ENCODE data around the gene SLC39A3.

The SLC39A3 gene

DNA sequence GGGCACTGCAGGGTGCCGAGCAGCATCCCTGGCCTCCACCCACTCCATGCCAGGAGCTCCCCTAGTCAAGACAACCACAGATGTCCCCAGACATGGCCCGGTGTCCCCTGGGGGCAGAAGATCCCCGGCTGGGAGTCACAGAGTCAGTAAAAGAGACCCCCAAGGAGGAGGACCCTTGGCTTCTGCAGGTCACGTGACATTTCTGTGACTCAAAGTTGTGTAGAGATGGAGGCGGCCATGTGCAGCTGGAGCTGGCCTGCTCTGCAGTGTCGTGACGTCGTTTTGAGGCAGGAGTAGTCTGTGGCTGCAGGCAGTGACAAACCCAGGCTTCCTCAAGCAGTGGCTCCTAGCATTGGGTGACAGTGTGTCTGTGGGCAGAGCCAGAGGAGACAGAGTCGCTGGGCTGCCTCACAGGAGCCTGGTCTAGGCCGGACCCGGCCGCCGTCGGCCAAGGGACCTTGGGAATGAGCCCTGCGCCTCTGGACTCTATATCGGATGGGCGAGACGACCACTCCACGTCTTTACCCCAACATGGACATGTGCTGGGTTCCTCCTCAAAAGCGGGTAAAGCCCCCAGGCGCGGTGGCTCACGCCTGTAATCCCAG, 10.9 kb downstream of the SLC39A3 start:
- DNase-seq: no peak
- in situ Hi-C loops (cut with HindIII; ENCODE audit: low pct_ligation_motif_present, low pct_unique_long_range_greater_than_20kb, low sequenced_read_pairs): no loop called here

DNA sequence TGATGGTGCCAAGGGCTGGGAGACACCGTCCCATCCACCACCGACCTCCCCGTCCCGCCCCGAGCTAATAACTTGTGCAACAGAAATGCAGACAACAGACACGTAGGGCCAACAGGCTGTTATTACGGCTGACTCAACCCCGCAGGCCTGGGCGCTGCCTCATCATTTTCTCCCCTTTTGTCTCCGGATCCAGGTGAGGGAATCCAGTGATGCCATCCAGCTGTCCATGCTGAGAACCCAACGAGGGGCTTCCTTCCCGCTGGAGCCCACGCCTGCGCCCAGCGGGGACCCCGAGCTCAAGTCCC, 12.2 kb downstream of the SLC39A3 start:
- in situ Hi-C loops (cut with HindIII; ENCODE audit: low pct_ligation_motif_present, low pct_unique_long_range_greater_than_20kb, low sequenced_read_pairs): no loop called here
- no peak for DNase-seq

DNA sequence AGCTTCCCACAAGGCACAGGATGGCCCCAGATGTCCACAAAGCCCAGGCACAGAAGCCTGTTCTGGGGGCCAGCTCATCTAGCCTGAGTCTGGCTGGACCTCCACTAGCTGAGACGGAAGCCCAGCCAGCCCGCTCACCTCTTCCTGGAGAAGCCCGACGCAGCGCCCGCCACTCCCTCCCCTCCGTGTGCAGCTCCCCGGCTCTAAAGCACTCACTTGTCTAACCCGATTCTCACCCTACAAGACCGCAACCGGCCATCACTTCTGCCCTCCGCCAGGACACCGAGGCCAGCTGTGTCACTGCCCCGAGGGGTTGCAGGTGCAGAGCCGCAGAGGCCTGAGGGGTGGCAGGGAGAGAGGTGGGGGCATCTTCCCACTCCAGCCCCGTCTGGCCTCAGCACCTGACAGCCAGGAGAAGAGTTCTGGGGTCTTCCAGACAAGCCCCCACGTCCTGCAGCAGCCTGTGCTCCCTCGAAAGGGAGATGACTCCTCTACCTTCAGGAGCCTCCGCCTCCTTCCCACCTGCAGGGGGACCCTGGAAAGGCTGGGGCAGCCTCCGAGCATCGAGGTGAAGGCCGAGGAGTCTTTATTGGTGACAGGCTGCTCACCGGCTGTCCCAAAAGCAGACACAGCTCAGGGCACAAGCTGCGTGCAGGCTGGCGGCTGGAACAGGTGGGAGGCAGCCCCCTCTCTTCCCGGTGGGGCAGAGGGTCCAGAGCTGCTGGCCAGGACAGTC, 12.7 kb downstream of the SLC39A3 start:
- in situ Hi-C loops (cut with HindIII; ENCODE audit: low pct_ligation_motif_present, low pct_unique_long_range_greater_than_20kb, low sequenced_read_pairs): no loop called here
- no peak for DNase-seq

DNA sequence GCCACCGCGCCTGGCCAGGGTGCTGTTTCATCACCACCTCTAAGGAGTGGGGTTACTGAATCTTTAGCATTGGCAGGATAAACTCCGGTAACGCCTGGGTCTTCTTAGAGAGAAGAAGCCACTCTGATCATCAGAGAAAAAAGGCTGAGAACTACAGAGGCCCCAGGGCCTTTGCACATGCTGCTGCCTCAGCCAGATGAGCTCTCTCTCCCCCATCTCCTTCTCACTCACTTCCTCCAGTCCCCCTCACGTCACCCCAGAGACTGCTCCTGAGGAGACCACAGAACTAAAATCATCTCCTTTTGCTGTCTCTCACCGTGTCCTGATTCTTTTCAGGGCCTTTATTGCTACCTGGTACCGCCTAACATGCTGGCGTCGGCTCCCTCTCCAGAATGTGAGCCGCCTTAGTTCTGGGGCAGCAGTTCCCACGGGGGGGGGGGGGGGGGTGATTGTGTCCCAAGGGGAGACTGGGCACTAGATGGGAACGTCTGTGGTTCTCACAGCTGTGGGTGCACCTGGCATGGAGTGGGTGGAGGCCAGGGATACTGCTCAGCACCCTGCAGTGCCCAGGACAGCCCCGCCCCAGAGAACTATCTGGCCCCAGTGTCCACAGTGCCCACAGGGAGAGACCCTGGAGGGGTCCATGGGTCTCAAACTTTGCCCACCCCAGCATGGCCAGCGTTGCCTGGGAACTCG, 13.5 kb downstream of the SLC39A3 start:
- no peak for DNase-seq
- in situ Hi-C loops (cut with HindIII; ENCODE audit: low pct_ligation_motif_present, low pct_unique_long_range_greater_than_20kb, low sequenced_read_pairs): no loop called here

DNA sequence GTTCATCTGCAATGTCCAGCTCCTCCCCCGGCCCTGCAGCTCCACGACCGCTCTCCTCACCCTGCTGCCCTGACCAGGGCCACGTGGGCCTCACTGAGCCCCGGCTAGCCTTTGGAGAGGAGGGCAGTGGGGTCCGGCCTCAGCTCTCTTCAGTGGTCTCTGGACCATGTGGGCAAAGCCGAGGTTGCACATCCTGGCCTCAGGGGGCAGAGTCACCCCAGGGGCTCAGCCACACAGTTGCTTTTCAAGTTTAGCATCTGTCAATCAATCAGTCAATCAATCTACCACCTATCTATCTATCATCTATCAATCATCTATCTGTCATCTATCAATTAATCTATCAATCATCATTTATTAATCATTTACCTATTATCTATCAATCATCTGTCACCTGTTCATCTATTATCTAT, 15.7 kb downstream of the SLC39A3 start:
- in situ Hi-C loops (cut with HindIII; ENCODE audit: low pct_ligation_motif_present, low pct_unique_long_range_greater_than_20kb, low sequenced_read_pairs): no loop called here
- DNase-seq: no peak

DNA sequence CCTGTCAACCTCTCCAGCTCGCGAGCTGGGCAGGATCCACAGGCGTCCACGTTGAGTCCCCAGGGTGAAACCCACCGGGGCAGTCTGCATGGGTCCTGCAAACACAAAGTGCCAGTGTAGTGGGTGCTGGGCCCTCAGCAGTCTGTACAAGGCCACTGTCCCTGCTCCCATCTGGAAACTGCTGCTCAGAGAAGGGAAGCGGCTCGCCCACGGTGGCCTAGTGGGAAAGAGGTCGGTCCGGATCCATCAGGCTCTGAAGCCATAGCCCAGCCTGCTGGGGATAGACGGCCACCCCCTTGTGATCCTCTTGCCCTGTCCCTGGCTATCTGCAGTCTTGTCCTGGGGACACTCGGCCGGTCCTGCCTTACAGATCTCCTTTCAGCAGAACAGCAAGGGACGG, 16.1 kb downstream of the SLC39A3 start:
- DNase-seq: no peak
- in situ Hi-C loops (cut with HindIII; ENCODE audit: low pct_ligation_motif_present, low pct_unique_long_range_greater_than_20kb, low sequenced_read_pairs): no loop called here

DNA sequence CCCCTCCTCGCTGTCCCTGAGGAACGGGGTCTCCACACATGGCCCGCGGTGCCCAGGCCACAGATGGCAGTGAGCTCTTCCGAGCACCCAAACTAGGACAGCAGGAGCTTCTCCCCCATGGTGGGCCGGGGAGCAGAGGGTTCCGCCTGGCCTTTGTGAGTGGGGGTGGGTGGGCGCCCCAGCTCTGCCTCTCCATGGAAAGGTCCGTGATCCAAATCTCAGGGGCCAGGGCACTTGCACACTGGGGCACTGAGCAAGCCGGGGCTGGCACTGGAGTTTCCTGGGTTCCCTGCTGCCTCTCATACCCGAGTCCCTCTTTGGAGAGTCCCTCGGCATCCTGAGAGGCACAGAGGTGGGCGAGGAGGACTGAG, 16.5 kb downstream of the SLC39A3 start:
- in situ Hi-C loops (cut with HindIII; ENCODE audit: low pct_ligation_motif_present, low pct_unique_long_range_greater_than_20kb, low sequenced_read_pairs): no loop called here
- no peak for DNase-seq

DNA sequence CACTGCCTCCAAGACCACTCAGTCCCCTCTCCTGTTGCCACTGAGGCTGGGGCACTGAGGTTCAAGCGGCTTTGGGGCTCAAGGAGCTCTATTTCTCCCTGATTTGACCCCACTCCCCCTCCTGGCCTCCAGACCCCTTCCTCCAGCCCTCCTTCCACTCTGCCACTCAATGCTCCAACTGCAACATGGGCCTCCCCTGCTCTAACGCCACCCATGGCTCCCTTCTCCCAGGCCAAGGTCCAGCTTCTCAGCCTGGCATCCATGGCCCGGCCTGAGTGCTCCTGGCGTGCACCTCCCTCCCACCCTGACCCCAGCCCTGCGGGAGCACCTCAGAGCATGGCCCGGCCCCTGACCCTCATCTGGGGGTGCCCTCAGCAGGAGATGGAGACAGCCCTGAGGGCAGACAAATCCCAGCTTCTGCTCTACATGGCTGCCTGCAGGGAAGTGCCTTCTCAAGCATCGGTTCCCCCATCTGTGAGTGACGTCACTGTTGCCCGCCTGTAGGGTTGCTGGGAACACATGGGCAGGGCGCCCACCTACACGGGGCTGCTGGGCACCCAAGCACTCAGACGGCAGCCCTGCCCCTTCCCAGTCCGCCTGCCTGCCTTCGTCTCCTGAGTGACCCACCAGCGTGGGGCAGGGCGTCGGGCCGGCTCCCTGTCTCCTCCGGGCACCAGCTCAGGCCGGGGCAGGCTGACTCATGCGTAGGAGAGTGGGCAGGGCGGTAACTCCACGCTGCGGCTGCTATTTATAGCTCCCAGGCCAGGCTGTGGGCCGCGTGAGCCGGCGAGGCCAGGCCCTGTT, 17.1 kb downstream of the SLC39A3 start:
- in situ Hi-C loops (cut with HindIII; ENCODE audit: low pct_ligation_motif_present, low pct_unique_long_range_greater_than_20kb, low sequenced_read_pairs): no loop called here
- DNase-seq: peak; percentile 59

DNA sequence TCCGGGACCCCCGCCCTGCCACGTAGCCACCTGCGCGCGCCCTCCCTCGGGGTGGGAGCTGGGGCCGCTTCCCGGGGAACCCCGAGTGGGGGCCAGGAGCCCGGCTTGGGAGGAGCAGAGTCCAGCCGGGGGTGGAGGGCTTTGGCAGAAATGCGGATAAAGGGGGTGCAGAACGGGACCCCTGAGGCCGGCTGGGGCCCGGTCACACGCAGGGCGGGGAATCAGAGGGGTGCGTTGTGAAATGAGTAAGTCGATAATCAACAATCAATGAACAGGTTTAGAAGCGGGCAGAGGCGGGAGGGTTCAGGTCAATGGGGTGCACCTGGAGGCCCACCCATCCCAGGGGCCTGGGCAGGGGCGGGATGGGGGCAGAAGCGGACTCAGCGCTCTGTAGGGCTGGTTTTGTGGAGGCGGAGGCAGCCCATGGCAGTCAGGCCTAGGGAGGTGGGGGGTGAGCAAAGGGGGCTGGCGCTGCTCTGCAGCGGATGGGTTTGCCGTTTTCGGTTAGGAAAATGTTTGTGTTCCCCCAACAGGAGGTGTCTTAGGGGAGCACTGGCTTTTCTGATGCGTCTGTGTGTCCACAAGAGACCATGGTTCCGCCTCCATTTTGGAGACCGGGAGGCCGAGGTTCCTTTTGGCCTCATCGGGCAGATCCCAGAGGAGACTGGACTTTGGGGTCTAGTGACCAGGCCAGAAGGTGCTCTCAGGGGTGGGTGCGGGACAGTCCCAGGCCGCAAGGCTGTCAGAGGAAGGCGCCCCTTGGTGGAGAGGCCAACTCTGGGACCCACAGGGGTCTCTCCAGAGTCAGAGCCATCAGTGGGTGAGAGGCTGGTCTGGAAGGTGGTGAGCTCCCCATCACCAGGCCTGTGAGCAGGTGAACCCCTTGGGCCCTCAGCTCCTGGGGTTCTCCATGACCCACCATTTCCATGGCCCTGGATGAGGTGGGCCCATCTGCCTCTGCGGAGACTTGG, 18.0 kb downstream of the SLC39A3 start:
- in situ Hi-C loops (cut with HindIII; ENCODE audit: low pct_ligation_motif_present, low pct_unique_long_range_greater_than_20kb, low sequenced_read_pairs): no loop called here

DNA sequence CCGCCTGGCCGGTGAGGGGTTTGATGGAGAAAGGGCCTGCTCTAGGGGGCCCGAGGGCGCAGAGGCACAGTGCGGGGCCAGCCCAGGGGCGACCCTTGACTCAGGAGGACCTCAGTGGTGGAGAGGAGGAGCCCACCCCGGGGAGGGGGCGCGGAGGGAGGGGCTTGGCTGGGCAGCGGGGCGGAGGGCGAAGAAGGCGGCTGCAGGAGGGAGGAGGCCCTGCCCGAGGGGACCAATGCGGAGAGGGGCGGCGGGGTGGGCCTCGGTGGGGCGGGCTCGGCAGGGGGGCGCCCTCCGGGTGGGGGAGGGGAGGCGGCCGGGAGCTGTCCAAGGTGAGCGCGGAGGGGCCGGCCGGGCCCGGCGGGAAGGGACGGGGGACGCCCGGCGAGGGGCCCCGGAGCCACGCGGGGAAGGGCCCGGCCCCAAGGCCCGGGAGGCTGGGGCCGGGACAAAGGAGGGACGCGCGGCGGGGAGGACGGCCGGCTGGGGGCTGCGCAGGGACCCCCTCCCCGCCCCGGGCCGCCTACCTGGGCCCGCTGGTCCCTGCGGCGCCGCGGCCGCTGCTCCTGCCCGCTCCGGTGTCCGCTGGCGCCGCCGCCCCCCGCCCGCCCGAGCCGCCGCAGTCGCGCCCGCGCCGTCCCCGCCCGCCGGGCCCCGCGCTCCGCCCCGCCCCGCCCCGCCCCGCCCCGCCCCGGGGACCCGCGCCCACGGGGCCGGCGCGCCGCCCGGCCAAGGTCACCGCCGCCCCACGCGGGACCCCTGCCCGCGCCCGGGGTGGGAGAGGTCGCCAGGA, 18.8 kb downstream of the SLC39A3 start, which contains the start of gene DIRAS1:
Gene DIRAS1 (minus strand): TSS at position 596 of the 793 bp plus-strand sequence. CDS start 3,566 bp downstream, outside the sequence.
- in situ Hi-C loops (cut with HindIII; ENCODE audit: low pct_ligation_motif_present, low pct_unique_long_range_greater_than_20kb, low sequenced_read_pairs): no loop called here
- DNase-seq: no peak

More for the DNA sequence above, 18.0 kb downstream of the SLC39A3 start:
- DNase-seq: no peak

DNA sequence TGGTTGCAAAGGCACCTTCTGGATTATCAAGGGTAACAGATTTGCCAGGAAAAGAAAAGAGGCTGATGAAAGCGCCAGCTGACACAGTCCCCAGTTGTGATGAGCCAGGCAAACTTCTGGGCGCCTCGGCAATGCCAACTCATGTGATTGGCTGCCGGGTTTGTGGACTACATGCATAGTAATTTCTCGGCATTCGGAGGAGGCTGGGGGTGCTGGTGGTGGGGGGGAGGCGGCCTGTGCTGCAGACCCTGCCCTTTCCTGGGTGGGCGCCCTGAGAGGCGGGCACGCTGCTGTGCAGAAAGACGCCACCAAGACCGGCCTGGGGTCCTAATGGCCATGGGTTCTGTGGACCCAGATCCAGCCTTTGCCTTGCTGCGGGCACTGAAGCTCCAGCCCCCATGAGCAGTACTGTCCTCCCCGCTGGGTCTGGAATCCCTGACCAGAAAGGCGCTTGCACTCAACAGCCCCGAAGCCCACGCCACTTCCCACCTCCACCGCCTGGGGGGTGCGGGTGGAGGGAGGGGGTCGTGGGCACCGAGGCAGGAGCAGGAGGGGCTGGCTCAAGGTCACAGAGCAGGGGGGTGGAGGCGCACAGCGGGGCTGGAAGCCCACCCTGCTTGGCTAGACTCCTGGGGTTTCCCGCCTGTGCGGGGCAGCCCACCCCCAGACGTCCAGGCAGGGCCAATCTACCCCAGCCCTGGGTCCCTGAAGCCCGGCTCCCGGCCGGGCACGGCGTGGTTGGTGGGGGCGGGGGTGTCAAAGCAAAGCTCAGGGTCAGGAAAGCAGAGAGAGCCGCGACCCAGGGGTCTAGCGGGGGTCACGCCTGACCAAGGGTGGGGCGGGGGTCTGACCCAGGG, 19.7 kb downstream of the SLC39A3 start:
- no peak for DNase-seq
- in situ Hi-C loops (cut with HindIII; ENCODE audit: low pct_ligation_motif_present, low pct_unique_long_range_greater_than_20kb, low sequenced_read_pairs): no loop called here

DNA sequence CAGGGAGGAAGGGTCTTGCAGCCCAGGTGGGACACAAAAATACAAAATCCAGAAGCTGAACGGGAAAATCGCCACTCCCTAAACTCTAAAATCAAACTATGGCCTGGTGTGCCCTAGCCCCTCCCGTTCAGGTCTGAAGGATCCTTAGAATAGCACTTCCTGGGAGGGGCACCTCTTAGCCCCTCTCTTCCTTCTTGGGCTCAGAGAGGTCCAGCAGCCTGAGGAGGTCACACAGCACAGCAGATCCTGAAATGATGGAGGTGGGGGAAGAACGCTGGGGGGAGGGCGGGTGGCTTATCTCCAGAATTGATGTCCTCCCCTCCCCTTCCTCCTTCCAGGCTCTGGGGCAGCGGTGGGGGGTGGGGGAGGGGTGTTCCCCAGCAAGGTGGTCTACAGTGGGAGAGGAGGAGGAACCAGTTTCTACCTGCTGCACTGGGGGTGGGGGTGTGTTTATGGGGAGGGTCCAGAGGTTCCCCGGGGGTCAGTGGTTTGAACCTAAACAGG, 20.5 kb downstream of the SLC39A3 start:
- in situ Hi-C loops (cut with HindIII; ENCODE audit: low pct_ligation_motif_present, low pct_unique_long_range_greater_than_20kb, low sequenced_read_pairs): no loop called here
- no peak for DNase-seq

DNA sequence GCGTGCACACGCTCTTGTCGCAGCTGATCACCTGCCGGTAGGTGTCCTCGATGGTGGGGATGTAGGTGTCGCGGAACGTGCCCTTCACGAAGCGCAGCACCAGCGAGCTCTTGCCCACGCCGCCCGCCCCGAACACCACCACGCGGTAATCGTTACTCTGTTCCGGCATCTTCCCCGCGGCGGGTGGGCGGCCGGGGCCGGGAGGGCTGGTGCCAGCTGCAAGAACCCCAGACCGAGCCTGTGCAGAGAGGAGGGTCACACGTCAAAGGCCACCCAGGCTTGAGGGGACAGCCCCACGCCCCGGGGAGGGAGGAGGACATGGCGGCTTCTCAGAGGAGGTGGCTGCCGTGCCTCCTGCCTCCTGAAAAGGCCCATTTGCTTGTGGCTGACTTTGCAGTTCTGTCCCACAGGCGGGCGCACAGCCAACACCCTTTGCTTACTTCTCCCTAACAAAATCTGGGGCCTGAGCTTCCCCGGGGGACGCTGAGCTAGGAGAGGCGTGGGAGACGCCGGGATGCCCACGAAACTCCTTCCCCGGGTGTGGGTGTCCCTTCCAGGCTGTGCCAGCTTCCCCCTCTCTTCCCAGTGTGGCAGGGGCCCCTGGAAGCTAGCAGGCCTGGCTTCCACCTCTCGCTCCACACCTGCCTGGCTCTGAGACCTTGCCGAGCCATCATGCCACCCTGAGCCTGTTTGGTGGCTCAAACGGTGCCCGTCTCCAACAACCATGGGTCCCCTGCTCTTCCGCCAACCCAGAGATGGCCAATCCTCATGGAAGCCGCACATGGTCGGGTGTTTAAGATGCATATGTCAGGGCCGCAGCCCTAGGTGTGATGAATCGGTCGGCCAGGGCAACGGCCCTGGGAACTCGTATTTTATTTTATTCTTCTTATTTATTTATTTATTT, 21.9 kb downstream of the SLC39A3 start:
- no peak for DNase-seq
- in situ Hi-C loops (cut with HindIII; ENCODE audit: low pct_ligation_motif_present, low pct_unique_long_range_greater_than_20kb, low sequenced_read_pairs): no loop called here

DNA sequence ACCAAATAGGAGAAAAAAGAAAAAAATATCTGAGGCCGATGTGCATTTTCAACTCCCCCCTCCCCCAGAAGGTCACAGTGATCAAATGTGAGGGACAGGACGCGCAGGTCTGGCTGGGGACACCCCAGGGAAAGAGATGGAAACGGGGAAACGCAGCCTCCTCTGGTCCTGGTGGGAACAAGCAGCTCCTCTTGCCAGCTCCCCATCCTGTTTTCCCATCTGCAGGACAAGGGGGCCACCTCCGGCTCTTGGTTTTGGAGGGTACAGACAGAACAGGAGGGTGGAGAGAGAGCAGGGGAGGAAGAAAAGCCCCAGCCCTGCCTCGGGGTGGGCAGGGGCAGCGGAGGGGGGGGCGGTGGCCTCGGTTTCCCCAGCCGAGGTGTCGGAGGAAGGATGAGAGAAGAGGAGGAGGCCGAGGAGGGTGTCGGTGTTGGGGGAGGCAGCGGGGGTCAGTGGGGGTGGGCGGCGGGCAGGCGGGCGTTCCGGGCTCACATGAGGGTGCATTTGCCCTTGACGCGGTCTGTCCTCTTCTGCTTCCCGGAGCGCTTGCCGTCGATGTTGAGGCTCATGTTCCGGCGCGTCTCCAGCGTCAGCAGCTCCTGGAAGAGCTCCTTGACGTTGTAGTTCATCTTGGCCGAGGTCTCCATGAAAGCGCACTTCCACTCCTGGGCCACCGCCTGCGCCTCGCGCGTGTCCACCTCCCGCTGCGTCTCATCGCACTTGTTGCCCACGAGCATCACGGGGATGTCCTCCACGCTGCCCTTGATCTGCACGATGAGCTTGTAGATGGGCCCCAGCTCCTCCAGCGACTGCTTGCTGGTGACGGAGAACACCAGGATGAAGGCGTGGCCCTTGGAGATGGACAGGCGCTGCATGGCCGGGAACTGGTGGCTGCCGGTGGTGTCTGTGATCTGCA, 22.8 kb downstream of the SLC39A3 start:
- DNase-seq: no peak
- in situ Hi-C loops (cut with HindIII; ENCODE audit: low pct_ligation_motif_present, low pct_unique_long_range_greater_than_20kb, low sequenced_read_pairs): no loop called here

DNA sequence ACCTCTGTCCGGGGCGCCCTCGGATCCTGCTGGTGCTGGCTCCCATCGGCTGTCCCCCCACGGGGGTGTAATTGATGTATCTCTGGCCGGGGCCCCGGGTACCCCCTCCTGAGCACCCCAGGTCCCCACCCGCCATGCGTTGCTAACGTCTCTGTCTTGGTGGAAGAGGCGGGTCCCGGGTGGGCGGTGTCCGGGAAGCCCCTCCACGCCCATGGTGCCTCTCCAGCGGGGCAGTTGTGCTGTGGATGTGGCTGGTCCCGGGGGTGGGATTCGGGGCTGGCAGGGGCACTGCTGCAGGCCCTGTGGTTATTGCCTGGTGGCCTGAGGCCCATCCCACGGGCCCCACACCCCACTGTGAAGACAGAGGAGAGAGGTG, 23.6 kb downstream of the SLC39A3 start:
- in situ Hi-C loops (cut with HindIII; ENCODE audit: low pct_ligation_motif_present, low pct_unique_long_range_greater_than_20kb, low sequenced_read_pairs): no loop called here
- DNase-seq: no peak
